Urinary bladder (tissue), 4 donors: Measurements from ENCODE around the gene COL9A3. TPM values are rescaled to one million over a fixed set of nuclear protein-coding genes. Genes with fewer than 3 reads are reported as not detected.

ENCODE experiments used
- DNase-seq: peaks from one replicate; pipeline ENCODE4 v3.0.0-alpha.2; 2015; ENCODE audit errors: extremely low spot score
- H3K27ac ChIP-seq: one replicate; pipeline ENCODE4 v1.5.1; 2013; ENCODE audit warnings: low read depth, mild to moderate bottlenecking, moderate library complexity
- H3K36me3 ChIP-seq: one replicate; pipeline ENCODE4 v1.6.1; 2013; ENCODE audit warnings: mild to moderate bottlenecking, moderate library complexity; ENCODE audit not compliant: insufficient read depth
- H3K4me1 ChIP-seq: one replicate; pipeline ENCODE4 v1.6.1; 2013; ENCODE audit warnings: mild to moderate bottlenecking, moderate library complexity; ENCODE audit not compliant: insufficient read depth
- H3K4me3 ChIP-seq: one replicate; pipeline ENCODE4 v1.5.1; 2013; ENCODE audit warnings: low read depth, low read length
- WGBS: extraction: QIAGEN DNeasy Blood & Tissue Kit; methylation state at CpG from one replicate; pipeline ENCODE4 v1.1.7; 2013; 5-methylcytosine and 5-hydroxymethylcytosine counted together
- polyA plus RNA-seq: library from polyadenylated mRNA; stranded (reverse); fragments of 200-250 nt; gene quantifications from one replicate; pipeline ENCODE4 v1.2.3, GENCODE V29; 2013
- total RNA-seq: library from RNA; depleted of rRNA; stranded (reverse); fragments of >200 nt; gene quantifications from one replicate; pipeline ENCODE4 v1.2.3, GENCODE V29; 2014
- donor health status: healthy with polysubstance abuse.
- donor health status: healthy.

COL9A3 gene
- total and polyA plus RNA-seq, 2 donors, result 9.8 to 101 TPM

DNA sequence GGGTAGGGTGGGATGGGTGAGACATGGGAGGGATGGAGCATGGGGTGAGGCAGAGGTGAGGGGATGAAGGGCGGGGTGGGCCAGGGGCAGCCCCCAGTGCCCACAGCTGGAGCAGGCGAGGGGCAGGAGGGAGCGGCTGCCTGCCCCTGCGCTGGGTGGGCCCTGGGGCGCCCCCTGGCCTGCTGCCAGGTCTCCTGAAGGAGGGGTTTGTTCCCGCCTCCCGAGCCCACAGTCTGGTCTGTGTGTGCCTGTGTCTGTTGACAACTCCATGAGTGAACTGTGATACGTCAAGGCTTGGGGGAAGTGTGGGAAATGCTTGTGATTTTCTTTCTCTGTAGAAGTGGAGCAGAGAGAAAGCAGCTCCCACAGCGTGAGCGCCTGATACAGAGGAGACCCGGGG is 31.5 kb upstream of the COL9A3 start:
- 56% methylated on average over 11 of the region's 11 CpGs for WGBS
- H3K36me3 ChIP-seq, result no peaks in the 10 kb centered on the region
- no peaks in the 10 kb centered on the region for H3K4me1 ChIP-seq
- H3K4me3 ChIP-seq, result no peak overlapping the region
- H3K27ac ChIP-seq, result no peak overlapping the region
- DNase-seq, result no peak

- DNase-seq, result no peak
- Histone ChIP-seq H3K36me3 (no peaks in the 10 kb centered on the region), H3K4me3 (no peak overlapping the region), H3K4me1 (no peaks in the 10 kb centered on the region), H3K27ac (no peak overlapping the region)
- 79% methylated on average over 13 of the region's 13 CpGs for WGBS
Measured at GRCh38 chr20:62786157-62786556, 30.7 kb upstream of the COL9A3 start.

DNA sequence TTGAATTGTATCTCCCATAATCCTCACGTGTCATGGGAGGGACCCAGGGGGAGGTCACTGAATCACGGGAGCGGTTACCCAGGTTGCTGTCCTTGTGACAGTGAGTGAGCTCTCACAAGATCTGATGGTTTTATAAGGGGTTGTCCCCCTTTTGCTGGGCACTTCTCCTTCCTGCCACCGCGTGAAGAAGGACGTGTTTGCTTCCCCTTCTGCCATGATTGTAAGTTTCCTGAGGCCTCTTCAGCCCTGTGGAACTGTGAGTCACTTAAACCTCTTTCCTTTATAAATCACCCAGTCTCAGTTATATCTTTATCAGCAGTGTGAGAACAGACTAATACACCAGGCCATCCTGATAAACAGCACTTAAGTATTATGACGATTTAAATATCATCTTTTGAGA is 29.5 kb upstream of the COL9A3 start:
- WGBS, result 80% methylated on average over 7 of the region's 7 CpGs
- no peaks in the 10 kb centered on the region for H3K4me1 ChIP-seq
- DNase-seq, result no peak

DNA sequence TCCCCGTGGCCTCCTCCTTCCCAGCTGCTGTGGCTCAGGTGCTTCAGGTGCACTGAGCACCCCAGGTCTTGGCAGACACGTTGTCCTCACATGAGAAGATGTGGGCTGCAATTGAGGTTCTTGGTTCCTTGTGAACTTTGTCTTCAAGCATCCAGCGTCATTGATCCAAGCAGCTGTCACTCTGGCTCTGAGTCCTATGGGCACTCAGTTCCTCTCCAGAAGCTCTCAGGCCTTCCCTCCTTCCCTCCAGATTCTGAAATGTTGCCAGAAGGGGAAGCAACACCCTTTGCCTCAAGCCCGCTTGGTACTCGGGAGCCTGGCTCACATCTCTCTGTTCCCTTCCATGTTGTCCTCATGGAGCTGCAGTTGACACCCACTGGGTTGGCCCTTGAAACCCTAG is 29.0 kb upstream of the COL9A3 start:
- Histone ChIP-seq H3K4me1 (no peaks in the 10 kb centered on the region), H3K27ac (no peak overlapping the region), H3K36me3 (no peaks in the 10 kb centered on the region), H3K4me3 (no peak overlapping the region)
- no peak for DNase-seq
- WGBS, result 83% methylated on average over 5 of the region's 5 CpGs

More for the DNA sequence above, 29.5 kb upstream of the COL9A3 start:
- Histone ChIP-seq H3K36me3 (no peaks in the 10 kb centered on the region), H3K27ac (no peak overlapping the region), H3K4me3 (no peak overlapping the region)

GRCh38 chr20:62788607-62789006 is 28.2 kb upstream of the COL9A3 start:
- H3K4me1 ChIP-seq, result no peaks in the 10 kb centered on the region
- no peak overlapping the region for H3K4me3 ChIP-seq
- H3K36me3 ChIP-seq, result no peaks in the 10 kb centered on the region
- H3K27ac ChIP-seq, result no peak overlapping the region
- 86% methylated on average over 15 of the region's 15 CpGs for WGBS
- no peak for DNase-seq

GRCh38 chr20:62790075-62790474 is 26.8 kb upstream of the COL9A3 start:
- no peak overlapping the region for H3K27ac ChIP-seq
- H3K36me3 ChIP-seq, result no peaks in the 10 kb centered on the region
- no peak overlapping the region for H3K4me3 ChIP-seq
- WGBS, result 89% methylated on average over 12 of the region's 12 CpGs
- H3K4me1 ChIP-seq, result no peaks in the 10 kb centered on the region
- no peak for DNase-seq

GRCh38 chr20:62791301-62792181 is 25.3 kb upstream of the COL9A3 start:
- peak; percentile 70 for DNase-seq
- 32% methylated on average over 23 of the region's 23 CpGs for WGBS
- H3K27ac ChIP-seq, result no peak overlapping the region

DNA sequence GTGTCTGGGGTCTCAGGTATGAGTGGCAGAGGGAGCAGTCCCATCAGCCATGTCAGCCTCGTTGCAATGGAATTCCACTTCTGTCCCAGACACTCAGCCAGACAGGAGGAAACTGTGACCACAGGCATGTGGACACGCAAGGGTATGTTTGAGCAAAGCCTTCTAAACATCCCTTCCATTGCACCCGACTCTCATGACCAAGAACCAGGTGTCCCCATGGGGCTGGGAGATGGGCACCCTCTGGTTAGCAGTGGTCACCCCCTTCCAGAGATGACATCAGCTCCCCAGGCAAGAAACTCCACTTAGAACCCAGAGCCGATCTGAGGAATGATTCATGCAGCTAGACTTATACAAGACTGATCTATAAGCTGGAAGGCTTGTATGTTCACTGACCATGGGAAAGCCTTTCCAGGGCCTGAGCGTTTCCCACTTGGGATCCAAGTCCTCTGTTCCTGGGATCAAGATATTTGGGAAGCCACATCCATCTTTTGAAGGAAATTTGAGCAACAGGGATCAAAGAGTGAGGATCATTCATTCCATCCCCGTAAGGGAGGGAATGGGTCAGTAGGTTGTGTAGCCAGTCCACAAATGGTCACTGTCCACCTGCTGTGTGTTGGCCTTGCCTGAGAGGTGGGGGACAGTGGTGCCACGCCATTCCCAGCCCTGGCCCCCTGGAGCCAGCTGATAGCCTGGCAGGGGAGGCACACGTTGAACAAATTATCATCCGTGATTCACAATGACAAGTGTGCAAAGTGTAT is 24.5 kb upstream of the COL9A3 start:
- Histone ChIP-seq H3K4me3 (no peak overlapping the region), H3K27ac (no peak overlapping the region), H3K36me3 (no peaks in the 10 kb centered on the region), H3K4me1 (no peaks in the 10 kb centered on the region)
- WGBS, result 81% methylated on average over 9 of the region's 9 CpGs
- no peak for DNase-seq

More at GRCh38 chr20:62791301-62792181, 25.3 kb upstream of the COL9A3 start:
- H3K36me3 ChIP-seq, result no peaks in the 10 kb centered on the region
- no peaks in the 10 kb centered on the region for H3K4me1 ChIP-seq
- no peak overlapping the region for H3K4me3 ChIP-seq

- Histone ChIP-seq H3K4me3 (no peak overlapping the region), H3K4me1 (no peaks in the 10 kb centered on the region), H3K27ac (peak overlapping the region; percentile 38), H3K36me3 (no peaks in the 10 kb centered on the region)
- DNase-seq, result no peak
- 88% methylated on average over 22 of the region's 22 CpGs for WGBS
Measured at GRCh38 chr20:62792940-62793756, 23.7 kb upstream of the COL9A3 start.

DNA sequence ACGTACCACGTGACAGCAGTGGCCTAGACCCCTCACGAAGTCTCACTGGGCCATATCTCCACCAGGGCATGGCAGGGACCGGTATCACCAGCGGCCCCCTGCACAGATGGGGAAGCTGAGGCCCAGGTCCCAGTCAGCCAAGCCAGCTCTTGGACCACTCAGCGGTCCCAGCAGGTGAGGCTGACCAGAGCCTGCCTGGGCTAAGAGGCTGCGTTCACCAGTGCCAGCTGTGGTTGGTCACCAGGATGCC is 23.2 kb upstream of the COL9A3 start:
- no peak for DNase-seq
- Histone ChIP-seq H3K36me3 (no peaks in the 10 kb centered on the region), H3K4me1 (no peaks in the 10 kb centered on the region), H3K27ac (peak overlapping the region; percentile 38), H3K4me3 (peak overlapping the region; percentile 13)
- 56% methylated on average over 7 of the region's 7 CpGs for WGBS

- H3K27ac ChIP-seq, result peak overlapping the region; percentile 87
- H3K4me3 ChIP-seq, result peak overlapping the region; percentile 23
- no peaks in the 10 kb centered on the region for H3K4me1 ChIP-seq
- no peaks in the 10 kb centered on the region for H3K36me3 ChIP-seq
- WGBS, result 1% methylated on average over 69 of the region's 69 CpGs
- peak; percentile 78 for DNase-seq
Measured at GRCh38 chr20:62794007-62794724, 22.7 kb upstream of the COL9A3 start.

- H3K4me3 ChIP-seq, result peak overlapping the region; percentile 53
- no peaks in the 10 kb centered on the region for H3K4me1 ChIP-seq
- WGBS, result under 1% methylated on average over 68 of the region's 68 CpGs
- H3K27ac ChIP-seq, result peak overlapping the region; percentile 87
- no peak for DNase-seq
- H3K36me3 ChIP-seq, result no peaks in the 10 kb centered on the region
Measured at GRCh38 chr20:62795023-62795761, 21.7 kb upstream of the COL9A3 start.
